ENCODE data around the gene FAM83F. TPM values are rescaled to one million over a fixed set of nuclear protein-coding genes. Genes with fewer than 3 reads are reported as not detected.
A peak's percentile ranks its signal among the peaks of the same experiment; 100 is the strongest.

The FAM83F gene
- total RNA-seq, 1 donor = not detected

- no peak for TF ChIP-seq CTCF (IDR thresholded peaks at IDR 0.05; ENCODE audit: insufficient read depth, low read depth, low read length)
- no peak overlapping the region for H3K4me3 ChIP-seq (ENCODE audit: low read depth, low read length)
- DNase-seq (ENCODE audit: low read depth) = no peak
Observed at GRCh38 chr22:40043081-40043480, 48.3 kb downstream of the FAM83F start.

GRCh38 chr22:40043793-40044101 lies 49.0 kb downstream of the FAM83F start:
- peak overlapping the region; percentile 92 for H3K4me3 ChIP-seq (ENCODE audit: low read depth, low read length)
- no peak for DNase-seq (ENCODE audit: low read depth)
- no peak for TF ChIP-seq CTCF (IDR thresholded peaks at IDR 0.05; ENCODE audit: insufficient read depth, low read depth, low read length)

GRCh38 chr22:40044102-40044869 lies 49.5 kb downstream of the FAM83F start:
- DNase-seq (ENCODE audit: low read depth) = peak; percentile 99
- no peak for TF ChIP-seq CTCF (IDR thresholded peaks at IDR 0.05; ENCODE audit: insufficient read depth, low read depth, low read length)
- peak overlapping the region; percentile 92 for H3K4me3 ChIP-seq (ENCODE audit: low read depth, low read length)

DNA sequence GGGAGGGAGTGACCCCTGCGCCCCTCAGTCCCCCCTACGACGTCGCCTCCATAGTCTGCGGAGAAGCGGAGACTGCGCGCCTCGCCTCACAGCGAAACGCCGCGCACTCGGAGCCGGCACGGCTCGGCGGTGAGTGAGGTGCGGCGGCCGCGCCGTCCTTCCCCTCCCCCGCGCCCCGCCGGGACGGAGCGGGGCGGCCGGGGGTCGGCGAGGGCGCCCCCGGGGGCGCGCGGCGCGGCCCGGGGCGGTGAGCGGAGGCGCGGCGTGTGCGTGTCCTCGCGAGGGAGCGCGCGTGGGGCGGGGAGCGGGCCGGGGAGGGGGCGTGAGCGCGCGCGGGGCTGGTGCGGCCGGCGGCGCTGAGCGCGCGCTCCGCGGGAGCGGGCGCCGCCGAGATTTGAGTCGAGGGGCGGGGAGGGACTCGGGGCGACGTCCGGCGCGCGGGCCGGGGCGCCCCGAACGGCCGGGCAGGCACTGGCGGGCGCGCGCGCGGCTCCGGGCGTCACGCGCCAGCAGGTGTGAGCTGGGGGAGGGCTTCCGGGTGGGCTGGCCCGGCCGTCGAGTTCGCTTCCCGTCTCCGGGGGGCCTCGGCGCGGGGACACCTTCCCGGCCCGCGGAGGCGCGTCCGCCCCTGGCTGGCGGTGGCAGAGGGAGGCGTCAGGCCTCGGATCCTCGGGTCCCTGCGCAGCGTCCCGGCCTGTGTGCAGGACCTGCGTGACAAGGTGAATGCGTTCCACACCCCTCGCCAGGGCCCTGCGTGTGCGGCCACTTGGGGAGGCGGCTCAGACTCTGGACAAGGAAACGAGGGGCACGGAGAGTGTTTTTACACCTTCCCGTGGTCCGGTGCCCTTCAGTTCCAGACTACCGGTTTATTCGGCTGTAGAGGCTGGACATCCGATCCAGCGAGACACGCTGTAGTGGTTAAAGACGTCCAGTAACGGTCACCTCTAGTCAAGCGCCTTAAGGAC lies 50.4 kb downstream of the FAM83F start:
- peak overlapping the region; percentile 92 for H3K4me3 ChIP-seq (ENCODE audit: low read depth, low read length)
- peak; percentile 16 for DNase-seq (ENCODE audit: low read depth)
- TF ChIP-seq CTCF (IDR thresholded peaks at IDR 0.05; ENCODE audit: insufficient read depth, low read depth, low read length) = no peak

GRCh38 chr22:40046126-40046525 lies 51.4 kb downstream of the FAM83F start:
- H3K4me3 ChIP-seq (ENCODE audit: low read depth, low read length) = no peak overlapping the region
- DNase-seq (ENCODE audit: low read depth) = no peak
- TF ChIP-seq CTCF (IDR thresholded peaks at IDR 0.05; ENCODE audit: insufficient read depth, low read depth, low read length) = no peak

- TF ChIP-seq CTCF (IDR thresholded peaks at IDR 0.05; ENCODE audit: insufficient read depth, low read depth, low read length) = no peak
- no peak for DNase-seq (ENCODE audit: low read depth)
- H3K4me3 ChIP-seq (ENCODE audit: low read depth, low read length) = no peak overlapping the region
Observed at GRCh38 chr22:40050258-40050657, 55.5 kb downstream of the FAM83F start.

All from fibroblast of villous mesenchyme (primary cell).